C4-2B (cell line): ENCODE data around the gene UBE2J2.

Source experiments
- H3K27ac ChIP-seq: fragments of 450-650 bp; 2 replicates; pipeline ENCODE4 v1.5.1; 2017
- CTCF ChIP-seq: fragments of 450-650 bp; conservative IDR thresholded peaks from 2 replicates; pipeline ENCODE4 v1.5.1; 2017; ENCODE audit warnings: mild to moderate bottlenecking
- ZFX ChIP-seq: fragments of 450-650 bp; IDR thresholded peaks from 2 replicates; pipeline ENCODE4 v1.6.1; 2017

The UBE2J2 gene

GRCh38 chr1:1308756-1309250, 35.1 kb upstream of the UBE2J2 start:
- TF ChIP-seq CTCF: no peak
- TF ChIP-seq ZFX: peak; percentile 54; the same call in 1 of the 2 replicates
- peak overlapping the region; percentile 99 for H3K27ac ChIP-seq

GRCh38 chr1:1307923-1308755, 34.5 kb upstream of the UBE2J2 start, which contains the start of the genes ACAP3 and PUSL1:
ACAP3 (minus strand) TSS chr1:1307930; CDS start chr1:1307815, 115 bp downstream.
PUSL1 (plus strand) TSS chr1:1308597; CDS start chr1:1308644, 47 bp downstream.
- TF ChIP-seq ZFX (no peak), CTCF (no peak)
- H3K27ac ChIP-seq: peak within 1 kb of the TSS; percentile 99

GRCh38 chr1:1307261-1307922, 33.7 kb upstream of the UBE2J2 start:
- TF ChIP-seq ZFX (peak; percentile 50), CTCF (no peak)
- peak overlapping the region; percentile 99 for H3K27ac ChIP-seq

GRCh38 chr1:1306661-1307260, 33.1 kb upstream of the UBE2J2 start:
- no peak for TF ChIP-seq CTCF
- no peak for TF ChIP-seq ZFX
- H3K27ac ChIP-seq: peak overlapping the region; percentile 99

GRCh38 chr1:1306070-1306660, 32.5 kb upstream of the UBE2J2 start:
- TF ChIP-seq CTCF: no peak
- TF ChIP-seq ZFX: no peak
- H3K27ac ChIP-seq: peak overlapping the region; percentile 99

- TF ChIP-seq CTCF (no peak), ZFX (no peak)
- H3K27ac ChIP-seq: peak overlapping the region; percentile 99
These were observed 31.8 kb upstream of the UBE2J2 start for GRCh38 chr1:1305300-1306069.
